MCF 10A (cell line): ENCODE data around the gene SLC45A3. TPM values are rescaled to one million over a fixed set of nuclear protein-coding genes. Genes with fewer than 3 reads are reported as not detected.

Source experiments
- BruUV-seq: library from RNA; stranded (reverse); fragments of 400-500 nt; replicated peaks from 2 replicates; lab custom pipeline; 2021; lab: Mats Ljungman, UMichigan
- CTCF ChIA-PET: fragments of 300-600 bp; sonication (Branson Sonifier 250); formaldehyde crosslinking; extraction: SDS; loops from one replicate; lab custom pipeline; 2021; ENCODE audit warnings: antibody characterized with exemption, inconsistent platforms; lab: Yijun Ruan, JAX
- POLR2A ChIA-PET: fragments of 300-600, 350-650 bp; sonication (Branson Sonifier 250); formaldehyde crosslinking; extraction: SDS; loops from one replicate; lab custom pipeline; 2020; ENCODE audit warnings: antibody characterized with exemption, inconsistent platforms; lab: Yijun Ruan, JAX
- DNase-seq: peaks from one replicate; pipeline ENCODE4 v3.0.0-alpha.2; 2018; ENCODE audit not compliant: unreplicated experiment
- H3K27ac Mint-ChIP-seq: one replicate; pipeline ENCODE4 v1.8.0; 2022; ENCODE audit warnings: mild to moderate bottlenecking, low read depth, mixed read lengths; ENCODE audit not compliant: unreplicated experiment
- H3K27me3 Mint-ChIP-seq: one replicate; pipeline ENCODE4 v1.8.0; 2022; ENCODE audit warnings: mixed read lengths; ENCODE audit not compliant: insufficient read depth, unreplicated experiment
- H3K36me3 Mint-ChIP-seq: one replicate; pipeline ENCODE4 v1.8.0; 2022; ENCODE audit warnings: mild to moderate bottlenecking, moderate library complexity, mixed read lengths; ENCODE audit not compliant: insufficient read depth, unreplicated experiment
- H3K4me1 Mint-ChIP-seq: one replicate; pipeline ENCODE4 v1.8.0; 2022; ENCODE audit warnings: mixed read lengths; ENCODE audit not compliant: insufficient read depth, unreplicated experiment
- H3K4me3 Mint-ChIP-seq: one replicate; pipeline ENCODE4 v1.8.0; 2022; ENCODE audit warnings: mild to moderate bottlenecking, moderate library complexity, mixed read lengths; ENCODE audit not compliant: unreplicated experiment
- H3K9me3 Mint-ChIP-seq: one replicate; pipeline ENCODE4 v1.8.0; 2022; ENCODE audit warnings: mixed read lengths; ENCODE audit not compliant: unreplicated experiment
- CTCF ChIP-seq: fragments of 200-600 bp; IDR thresholded peaks from one replicate; pipeline ENCODE4 v1.8.0; 2022; ENCODE audit warnings: antibody characterized with exemption, mild to moderate bottlenecking; ENCODE audit not compliant: unreplicated experiment
- intact Hi-C: fragments of 100-400 bp; cut with micrococcal nuclease; formaldehyde crosslinking; loops from 2 replicates; pipeline ENCODE4 v1.14.1; 2022
- total RNA-seq: library from RNA; stranded (reverse); gene quantifications from 2 replicates; pipeline ENCODE4 v1.2.3, GENCODE V29; 2022

SLC45A3 gene
- total RNA-seq, 1 experiment from 2014 or later = 3.1 TPM

GRCh38 chr1:205698921-205699320 is 18.6 kb upstream of the SLC45A3 start:
- no peak for TF ChIP-seq CTCF
- DNase-seq = no peak
- POLR2A ChIA-PET = interaction anchor here (1.0 kb wide), 1 partner anchor 9 kb away, joined by 3 read pairs; no protein-coding TSS in a partner anchor
- Mint-ChIP-seq H3K27ac (no peak overlapping the region), H3K36me3 (peaks cover 31% of the 10 kb centered on the region), H3K27me3 (no peaks in the 10 kb centered on the region), H3K4me1 (peaks cover 6% of the 10 kb centered on the region), H3K4me3 (no peak overlapping the region), H3K9me3 (no peaks in the 10 kb centered on the region)
- CTCF ChIA-PET = interaction anchor here (0.6 to 14.3 kb wide), 3 partner anchors 13 to 40 kb away, joined by 3 to 129 read pairs (median 61); no protein-coding TSS in a partner anchor
- intact Hi-C loops = no loop called here
- no TSS peak for BruUV-seq

- POLR2A ChIA-PET = interaction anchor here (0.6 to 1.2 kb wide), 4 partner anchors 12 to 1017 kb away, joined by 3 to 4 read pairs (median 4); no protein-coding TSS in a partner anchor
Measured at GRCh38 chr1:205693421-205693991, 13.2 kb upstream of the SLC45A3 start.

GRCh38 chr1:205692423-205692822 is 12.1 kb upstream of the SLC45A3 start:
- no peak for DNase-seq
- Mint-ChIP-seq H3K4me3 (no peak overlapping the region), H3K9me3 (no peaks in the 10 kb centered on the region), H3K27me3 (peaks cover 23% of the 10 kb centered on the region), H3K36me3 (peaks cover 4% of the 10 kb centered on the region), H3K27ac (no peak overlapping the region), H3K4me1 (peaks cover 8% of the 10 kb centered on the region)
- intact Hi-C loops = no loop called here
- CTCF ChIA-PET = interaction anchor here (0.6 to 14.3 kb wide), 6 partner anchors 14 to 90 kb away, joined by 3 to 129 read pairs (median 6); no protein-coding TSS in a partner anchor
- TF ChIP-seq CTCF = no peak
- POLR2A ChIA-PET = interaction anchor here (0.8 to 1.7 kb wide), 4 partner anchors 9 to 57 kb away, joined by 3 read pairs; no protein-coding TSS in a partner anchor
- BruUV-seq = no TSS peak

More at GRCh38 chr1:205693421-205693991, 13.2 kb upstream of the SLC45A3 start:
- Mint-ChIP-seq H3K9me3 (no peaks in the 10 kb centered on the region), H3K4me1 (peaks cover 8% of the 10 kb centered on the region), H3K27ac (no peak overlapping the region), H3K27me3 (peaks cover 14% of the 10 kb centered on the region), H3K4me3 (no peak overlapping the region), H3K36me3 (peaks cover 4% of the 10 kb centered on the region)
- no TSS peak for BruUV-seq
- CTCF ChIA-PET = interaction anchor here (0.6 to 14.3 kb wide), 3 partner anchors 19 to 214 kb away, joined by 3 to 129 read pairs (median 46); no protein-coding TSS in a partner anchor
- no peak for DNase-seq
- TF ChIP-seq CTCF = no peak
- intact Hi-C loops = no loop called here

GRCh38 chr1:205690122-205690756 is 9.9 kb upstream of the SLC45A3 start:
- intact Hi-C loops = no loop called here
- ChIA-PET CTCF (interaction anchor here (0.6 to 14.3 kb wide), 6 partner anchors 9 to 508 kb away, joined by 3 to 129 read pairs (median 4); no protein-coding TSS in a partner anchor), POLR2A (interaction anchor here (0.6 to 2.2 kb wide), 12 partner anchors 9 to 61 kb away, joined by 3 to 5 read pairs (median 4); partner anchors contain the start of gene NUCKS1)
- no peak overlapping the region for H3K4me3 Mint-ChIP-seq
- no peak overlapping the region for H3K27ac Mint-ChIP-seq
- peaks cover 4% of the 10 kb centered on the region for H3K36me3 Mint-ChIP-seq
- H3K27me3 Mint-ChIP-seq = peaks cover 27% of the 10 kb centered on the region
- peaks cover 8% of the 10 kb centered on the region for H3K4me1 Mint-ChIP-seq
- no TSS peak for BruUV-seq
- H3K9me3 Mint-ChIP-seq = no peaks in the 10 kb centered on the region
- TF ChIP-seq CTCF = no peak
- peak; percentile 72 for DNase-seq
